Natural killer cell (primary cell): ENCODE results near the gene RHOV. TPM values are rescaled to one million over a fixed set of nuclear protein-coding genes. Genes with fewer than 3 reads are reported as not detected.

ENCODE experiments used
- ATAC-seq, 3 donors: fragments of 150-1000 bp in 2 of 3; fragments of 200-7000 bp in 1 of 3; cut with Tn5 transposase; 1 replicate in 1 of 3; 2 replicates in 2 of 3; pipeline ENCODE4 v1.10.0; 2021; ENCODE audit warnings: mild to moderate bottlenecking in 2 of 3, moderate library complexity in 2 of 3
- DNase-seq, 2 donors: peaks; one replicate each; pipeline versions ENCODE4 v3.0.0 to v3.0.0-alpha.2; 2013 to 2021; ENCODE audit warnings: mixed read lengths in 1 of 2
- H3K27ac ChIP-seq: one replicate; pipeline ENCODE4 v1.5.1; 2013; ENCODE audit warnings: mild to moderate bottlenecking, low read length
- H3K27me3 ChIP-seq: one replicate; pipeline ENCODE4 v1.6.1; 2013; ENCODE audit warnings: low read length; ENCODE audit not compliant: control insufficient read depth, insufficient read depth
- H3K36me3 ChIP-seq: one replicate; pipeline ENCODE4 v1.6.1; 2013; ENCODE audit warnings: low read length; ENCODE audit not compliant: control insufficient read depth, insufficient read depth
- H3K4me1 ChIP-seq: one replicate; pipeline ENCODE4 v1.6.1; 2013; ENCODE audit warnings: low read length; ENCODE audit not compliant: control insufficient read depth, insufficient read depth
- H3K4me3 ChIP-seq: one replicate; pipeline ENCODE4 v1.5.1; 2013; ENCODE audit warnings: low read length
- H3K9me3 ChIP-seq: one replicate; pipeline ENCODE4 v1.6.1; 2013; ENCODE audit warnings: low read length; ENCODE audit not compliant: control insufficient read depth, insufficient read depth
- H3K27ac Mint-ChIP-seq, 2 donors: one replicate each; pipeline ENCODE4 v1.8.0; 2022; ENCODE audit warnings: mild to moderate bottlenecking in 2 of 2, mixed read lengths in 2 of 2, moderate library complexity in 1 of 2
- H3K27me3 Mint-ChIP-seq, 2 donors: one replicate each; pipeline ENCODE4 v1.8.0; 2022; ENCODE audit warnings: low read depth in 2 of 2, mixed read lengths in 2 of 2
- H3K36me3 Mint-ChIP-seq: one replicate; pipeline ENCODE4 v1.8.0; 2022; ENCODE audit warnings: mixed read lengths
- H3K4me1 Mint-ChIP-seq, 2 donors: one replicate each; pipeline ENCODE4 v1.8.0; 2022; ENCODE audit warnings: mixed read lengths in 2 of 2
- H3K4me3 Mint-ChIP-seq: one replicate; pipeline ENCODE4 v1.8.0; 2022; ENCODE audit warnings: mild to moderate bottlenecking, moderate library complexity, mixed read lengths
- H3K9me3 Mint-ChIP-seq, 2 donors: one replicate each; pipeline ENCODE4 v1.8.0; 2022; ENCODE audit warnings: mixed read lengths in 2 of 2
- CTCF ChIP-seq: fragments of 200-600 bp; IDR thresholded peaks from one replicate; pipeline ENCODE4 v1.8.0; 2022; ENCODE audit warnings: antibody characterized with exemption
- WGBS: methylation state at CpG from one replicate; pipeline ENCODE4 v1.1.7; 2013; ENCODE audit warnings: missing lambda C conversion rate; ENCODE audit not compliant: insufficient coverage; 5-methylcytosine and 5-hydroxymethylcytosine counted together
- intact Hi-C: fragments of 100-400 bp; cut with micrococcal nuclease; formaldehyde crosslinking; loops from one replicate; pipeline ENCODE4 v1.14.2; 2022
- total RNA-seq, 4 donors: library from RNA; stranded (reverse); fragments of 120-200 nt in 1 of 4; gene quantifications; one replicate each; pipeline versions ENCODE4 v1.2.3 to v1.2.4, GENCODE V29; 2013 to 2022

The RHOV gene
- total RNA-seq, 3 donors from 2014 or later (not counting 1 experiment from before 2014, with no cell fraction given) = not detected

GRCh38 chr15:40878785-40879184 is 4.8 kb upstream of the RHOV start:
- intact Hi-C loops = no loop called here
- no peak overlapping the region for H3K27ac ChIP-seq
- 80% methylated on average over 1 of the region's 1 CpG for whole genome bisulfite sequencing
- H3K36me3 Mint-ChIP-seq = no peaks in the 10 kb centered on the region
- no peaks in the 10 kb centered on the region for H3K9me3 Mint-ChIP-seq
- H3K4me3 ChIP-seq = no peak overlapping the region
- H3K36me3 ChIP-seq = no peaks in the 10 kb centered on the region
- H3K4me3 Mint-ChIP-seq = no peak overlapping the region
- peaks cover 13% of the 10 kb centered on the region for H3K4me1 ChIP-seq
- no peak for TF ChIP-seq CTCF
- H3K27me3 ChIP-seq = peaks cover 7% of the 10 kb centered on the region
- DNase-seq (peak in 1 of 2 donors; percentile 55), ATAC-seq (peak in 2 of 3 donors; percentile 44 to 76)
- H3K27me3 Mint-ChIP-seq = peaks cover 14 to 15% of the 10 kb centered on the region in 2 donors
- no peak overlapping the region for H3K27ac Mint-ChIP-seq
- peaks cover 5% of the 10 kb centered on the region in 2 donors for H3K4me1 Mint-ChIP-seq
- H3K9me3 ChIP-seq = no peaks in the 10 kb centered on the region

DNA sequence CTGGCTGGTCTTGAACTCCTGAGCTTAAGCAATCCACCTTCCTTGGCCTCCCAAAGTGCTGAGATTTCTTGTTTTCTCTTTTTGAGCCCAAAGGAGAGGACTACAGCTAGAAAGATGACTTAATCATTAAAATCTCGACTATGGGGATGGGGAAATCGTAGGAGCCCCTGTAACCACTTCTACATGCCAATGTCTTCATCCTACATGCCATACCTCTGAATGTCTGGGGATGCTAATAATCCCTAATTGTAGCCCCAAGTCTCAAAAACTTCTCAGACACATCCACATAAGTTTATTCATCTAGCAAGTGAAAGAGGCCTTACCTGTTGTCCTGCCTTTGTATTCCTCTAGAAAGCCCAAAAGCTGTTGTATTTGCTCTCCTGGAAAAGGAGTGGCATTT is 3.7 kb upstream of the RHOV start:
- 63% methylated on average over 1 of the region's 2 CpGs for WGBS
- Histone ChIP-seq H3K27me3 (peaks cover 6% of the 10 kb centered on the region), H3K4me3 (no peak overlapping the region)

GRCh38 chr15:40875991-40876730 is 2.1 kb upstream of the RHOV start:
- Mint-ChIP-seq H3K27me3 (peaks cover 22 to 26% of the 10 kb centered on the region in 2 donors), H3K4me3 (no peak overlapping the region)
- WGBS = 74% methylated on average over 6 of the region's 6 CpGs

More for the DNA sequence above, 3.7 kb upstream of the RHOV start:
- Mint-ChIP-seq H3K4me3 (no peak overlapping the region), H3K4me1 (peaks cover 5% of the 10 kb centered on the region in 2 donors), H3K36me3 (no peaks in the 10 kb centered on the region), H3K27ac (no peak overlapping the region), H3K27me3 (peaks cover 17 to 21% of the 10 kb centered on the region in 2 donors), H3K9me3 (no peaks in the 10 kb centered on the region)
- Histone ChIP-seq H3K9me3 (no peaks in the 10 kb centered on the region), H3K4me1 (peaks cover 14% of the 10 kb centered on the region), H3K27ac (no peak overlapping the region), H3K36me3 (no peaks in the 10 kb centered on the region)
- intact Hi-C loops = no loop called here
- ATAC-seq (no peak), DNase-seq (no peak)
- no peak for TF ChIP-seq CTCF

More at GRCh38 chr15:40875991-40876730, 2.1 kb upstream of the RHOV start:
- H3K36me3 Mint-ChIP-seq = no peaks in the 10 kb centered on the region
- H3K27ac Mint-ChIP-seq = no peak overlapping the region
- Histone ChIP-seq H3K27ac (no peak overlapping the region), H3K9me3 (no peaks in the 10 kb centered on the region), H3K36me3 (no peaks in the 10 kb centered on the region), H3K4me3 (no peak overlapping the region), H3K4me1 (peaks cover 14% of the 10 kb centered on the region), H3K27me3 (peaks cover 4% of the 10 kb centered on the region)
- ATAC-seq (no peak), DNase-seq (no peak)
- peaks cover 5 to 10% of the 10 kb centered on the region in 2 donors for H3K4me1 Mint-ChIP-seq
- intact Hi-C loops = no loop called here
- no peaks in the 10 kb centered on the region for H3K9me3 Mint-ChIP-seq
- TF ChIP-seq CTCF = no peak
